SJCRH30 (cell line): ENCODE results near the gene TANC1. TPM values are rescaled to one million over a fixed set of nuclear protein-coding genes. Genes with fewer than 3 reads are reported as not detected.

ENCODE experiments used
- DNase-seq, 2 experiments: peaks; one replicate each; pipeline ENCODE4 v3.0.0-alpha.2; 2015 to 2020
- H3K27ac ChIP-seq: fragments of 250-450 bp; sonication (Bioruptor Pico); 2 replicates; pipeline ENCODE4 v1.5.1; 2020; ENCODE audit warnings: mild to moderate bottlenecking, moderate library complexity
- H3K27me3 ChIP-seq: fragments of 250-450 bp; sonication (Bioruptor Pico); 2 replicates; pipeline ENCODE4 v1.5.1; 2020; ENCODE audit warnings: mild to moderate bottlenecking, moderate library complexity
- H3K36me3 ChIP-seq: fragments of 250-450 bp; sonication (Bioruptor Pico); 2 replicates; pipeline ENCODE4 v1.5.1; 2020; ENCODE audit warnings: mild to moderate bottlenecking, moderate library complexity
- H3K4me1 ChIP-seq: fragments of 250-450 bp; sonication (Bioruptor Pico); 2 replicates; pipeline ENCODE4 v1.5.1; 2020; ENCODE audit warnings: mild to moderate bottlenecking, moderate library complexity
- H3K4me3 ChIP-seq: fragments of 250-450 bp; sonication (Bioruptor Pico); 2 replicates; pipeline ENCODE4 v1.5.1; 2020; ENCODE audit warnings: mild to moderate bottlenecking, moderate library complexity
- H3K9me3 ChIP-seq: fragments of 250-450 bp; sonication (Bioruptor Pico); replicated peaks from 2 replicates; pipeline ENCODE4 v1.5.1; 2020; ENCODE audit warnings: mild to moderate bottlenecking, moderate library complexity
- total RNA-seq: library from RNA; depleted of rRNA; stranded (reverse); fragments of >200 nt; shearing (Covaris generic); gene quantifications from 2 replicates; pipeline ENCODE4 v1.2.3, GENCODE V29; 2014

TANC1 gene
- total RNA-seq, 1 experiment from 2014 or later = 15.1 TPM

- Histone ChIP-seq H3K27ac (no peak overlapping the region), H3K36me3 (no peaks in the 10 kb centered on the region), H3K4me3 (no peak overlapping the region), H3K27me3 (no peaks in the 10 kb centered on the region), H3K9me3 (no peaks in the 10 kb centered on the region; the same call in 1 of the 2 replicates), H3K4me1 (peaks cover 32% of the 10 kb centered on the region)
- no peak for DNase-seq
Measured at GRCh38 chr2:159065313-159065712, 96.9 kb downstream of the TANC1 start.

DNA sequence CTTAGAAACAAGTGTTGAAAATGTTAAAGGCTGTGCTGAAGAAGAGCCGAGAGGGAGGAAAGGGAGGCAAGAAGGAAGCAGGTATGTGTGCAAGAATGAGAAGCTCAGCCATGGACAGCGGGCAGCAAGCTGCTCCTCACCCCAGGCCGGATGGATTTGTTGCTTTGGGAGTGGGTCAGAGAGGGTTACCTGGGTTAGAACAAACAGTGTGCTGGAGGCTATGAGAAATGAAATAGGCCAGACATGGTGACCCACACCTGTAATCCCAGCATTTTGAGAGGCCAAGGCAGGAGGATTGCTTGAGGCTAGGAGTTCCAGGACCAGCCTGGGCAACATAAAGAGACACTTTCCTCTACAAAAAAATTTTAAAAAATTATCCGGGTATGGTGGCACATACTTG lies 97.5 kb downstream of the TANC1 start:
- H3K4me3 ChIP-seq = no peak overlapping the region
- H3K36me3 ChIP-seq = no peaks in the 10 kb centered on the region
- no peaks in the 10 kb centered on the region; the same call in 1 of the 2 replicates for H3K9me3 ChIP-seq
- H3K27me3 ChIP-seq = no peaks in the 10 kb centered on the region
- no peak overlapping the region for H3K27ac ChIP-seq
- no peak for DNase-seq
- H3K4me1 ChIP-seq = peaks cover 32% of the 10 kb centered on the region

DNA sequence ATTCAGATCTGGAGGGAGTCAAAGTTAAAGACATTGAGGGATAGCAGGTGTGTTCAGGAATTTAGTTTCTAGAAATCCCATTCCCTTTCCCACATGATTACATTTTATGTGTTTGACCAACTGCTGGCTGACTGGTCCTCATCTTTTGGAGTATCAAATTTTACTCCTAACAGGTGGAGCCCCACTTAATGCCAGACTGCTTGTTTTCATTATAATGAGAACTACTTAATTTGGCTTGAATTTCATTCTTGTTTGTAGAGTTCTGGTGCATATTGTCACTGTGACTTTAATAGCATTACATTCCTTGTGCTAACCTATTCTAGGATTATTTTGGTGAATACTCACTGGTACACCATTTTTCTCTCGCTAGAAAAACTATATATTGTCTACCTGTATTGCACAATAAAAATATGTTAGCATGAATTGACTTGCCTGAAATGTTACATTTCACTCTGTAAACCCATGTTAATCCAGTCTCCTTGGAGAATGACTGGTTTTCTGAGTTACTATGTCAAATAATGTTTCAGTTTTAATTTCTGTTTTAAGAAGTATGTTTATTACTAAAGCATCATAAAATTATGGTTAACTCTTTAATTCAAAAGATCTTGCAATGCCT lies 98.2 kb downstream of the TANC1 start:
- Histone ChIP-seq H3K4me1 (peaks cover 32% of the 10 kb centered on the region), H3K36me3 (no peaks in the 10 kb centered on the region), H3K27ac (no peak overlapping the region), H3K9me3 (no peaks in the 10 kb centered on the region), H3K4me3 (no peak overlapping the region), H3K27me3 (no peaks in the 10 kb centered on the region)
- DNase-seq = peak; percentile 22 to 69

GRCh38 chr2:159067971-159068370 lies 99.5 kb downstream of the TANC1 start:
- Histone ChIP-seq H3K36me3 (no peaks in the 10 kb centered on the region), H3K27ac (no peak overlapping the region), H3K4me3 (no peak overlapping the region), H3K27me3 (no peaks in the 10 kb centered on the region), H3K9me3 (no peaks in the 10 kb centered on the region), H3K4me1 (peaks cover 32% of the 10 kb centered on the region)
- no peak for DNase-seq

DNA sequence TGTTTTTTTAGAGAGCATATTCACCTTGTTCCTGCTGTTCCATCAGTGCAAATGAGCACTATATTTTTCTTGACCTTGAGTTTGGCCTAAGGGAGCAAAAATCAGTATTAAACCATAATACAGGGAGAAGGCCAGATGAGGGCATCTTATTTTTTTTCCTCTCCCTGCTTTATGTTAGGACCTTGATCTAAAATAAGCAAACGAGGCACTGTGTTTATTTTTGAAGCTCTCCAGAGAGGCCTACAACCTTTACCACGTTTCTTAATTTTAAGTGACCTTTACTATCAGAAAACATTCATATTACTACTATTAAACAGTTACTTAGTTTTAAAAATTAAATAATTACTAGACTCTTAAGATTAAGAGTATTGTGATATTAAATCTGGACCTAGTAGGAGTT lies 100.8 kb downstream of the TANC1 start:
- H3K27me3 ChIP-seq = no peaks in the 10 kb centered on the region
- no peaks in the 10 kb centered on the region for H3K9me3 ChIP-seq
- DNase-seq = no peak
- no peak overlapping the region for H3K4me3 ChIP-seq
- peaks cover 27% of the 10 kb centered on the region for H3K4me1 ChIP-seq
- H3K27ac ChIP-seq = no peak overlapping the region
- no peaks in the 10 kb centered on the region for H3K36me3 ChIP-seq

DNA sequence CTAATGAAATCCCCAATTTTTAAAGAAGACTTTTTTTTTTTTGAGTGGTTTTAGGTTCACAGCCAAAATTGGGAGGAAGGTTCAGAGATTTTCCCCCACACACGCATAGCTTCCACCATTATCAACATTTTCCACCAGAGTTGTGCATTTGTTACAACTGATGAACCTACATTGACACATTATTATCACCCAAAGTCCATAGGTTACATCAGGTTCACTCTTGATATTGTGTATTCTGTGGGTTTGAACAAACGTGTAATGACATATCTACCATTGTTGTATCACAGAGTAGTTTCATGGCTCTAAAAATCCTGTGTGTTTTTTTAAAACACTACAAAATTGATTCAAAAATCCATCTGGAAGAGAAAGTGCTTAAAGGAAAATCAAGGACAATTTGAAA lies 101.8 kb downstream of the TANC1 start:
- no peak overlapping the region for H3K4me3 ChIP-seq
- no peak overlapping the region for H3K27ac ChIP-seq
- no peaks in the 10 kb centered on the region for H3K27me3 ChIP-seq
- peaks cover 17% of the 10 kb centered on the region for H3K4me1 ChIP-seq
- H3K9me3 ChIP-seq = no peaks in the 10 kb centered on the region
- no peaks in the 10 kb centered on the region for H3K36me3 ChIP-seq
- DNase-seq = no peak

GRCh38 chr2:159071190-159071915 lies 102.9 kb downstream of the TANC1 start:
- DNase-seq = no peak
- peaks cover 5% of the 10 kb centered on the region for H3K4me1 ChIP-seq
- no peak overlapping the region for H3K4me3 ChIP-seq
- no peaks in the 10 kb centered on the region for H3K9me3 ChIP-seq
- no peaks in the 10 kb centered on the region for H3K27me3 ChIP-seq
- H3K36me3 ChIP-seq = no peaks in the 10 kb centered on the region
- no peak overlapping the region for H3K27ac ChIP-seq

- H3K4me1 ChIP-seq = no peaks in the 10 kb centered on the region
- H3K27me3 ChIP-seq = no peaks in the 10 kb centered on the region
- H3K9me3 ChIP-seq = no peaks in the 10 kb centered on the region
- 0 out of 2 replicates have a peak, but pooled peaks cover 2% of the 10 kb centered on the region for H3K36me3 ChIP-seq
- H3K27ac ChIP-seq = no peak overlapping the region
- no peak overlapping the region for H3K4me3 ChIP-seq
- no peak for DNase-seq
Measured at GRCh38 chr2:159072795-159073194, 104.4 kb downstream of the TANC1 start.

- no peaks in the 10 kb centered on the region for H3K27me3 ChIP-seq
- H3K27ac ChIP-seq = no peak overlapping the region
- H3K4me3 ChIP-seq = no peak overlapping the region
- no peak for DNase-seq
- H3K9me3 ChIP-seq = no peaks in the 10 kb centered on the region; the same call in 1 of the 2 replicates
- no peaks in the 10 kb centered on the region for H3K4me1 ChIP-seq
- 0 out of 2 replicates have a peak, but pooled peaks cover 2% of the 10 kb centered on the region for H3K36me3 ChIP-seq
Measured at GRCh38 chr2:159073256-159073655, 104.8 kb downstream of the TANC1 start.

- H3K4me1 ChIP-seq = no peaks in the 10 kb centered on the region
- no peaks in the 10 kb centered on the region for H3K27me3 ChIP-seq
- no peak overlapping the region for H3K27ac ChIP-seq
- 0 out of 2 replicates have a peak, but pooled peaks cover 2% of the 10 kb centered on the region for H3K36me3 ChIP-seq
- no peak for DNase-seq
- no peak overlapping the region for H3K4me3 ChIP-seq
- H3K9me3 ChIP-seq = no peaks in the 10 kb centered on the region; the same call in none of the 2 replicates
Measured at GRCh38 chr2:159074605-159075004, 106.2 kb downstream of the TANC1 start.

GRCh38 chr2:159075727-159076126 lies 107.3 kb downstream of the TANC1 start:
- H3K9me3 ChIP-seq = no peaks in the 10 kb centered on the region; the same call in none of the 2 replicates
- no peaks in the 10 kb centered on the region for H3K4me1 ChIP-seq
- H3K4me3 ChIP-seq = no peak overlapping the region
- 0 out of 2 replicates have a peak, but pooled peaks cover 2% of the 10 kb centered on the region for H3K36me3 ChIP-seq
- DNase-seq = no peak
- no peak overlapping the region for H3K27ac ChIP-seq
- H3K27me3 ChIP-seq = no peaks in the 10 kb centered on the region

DNA sequence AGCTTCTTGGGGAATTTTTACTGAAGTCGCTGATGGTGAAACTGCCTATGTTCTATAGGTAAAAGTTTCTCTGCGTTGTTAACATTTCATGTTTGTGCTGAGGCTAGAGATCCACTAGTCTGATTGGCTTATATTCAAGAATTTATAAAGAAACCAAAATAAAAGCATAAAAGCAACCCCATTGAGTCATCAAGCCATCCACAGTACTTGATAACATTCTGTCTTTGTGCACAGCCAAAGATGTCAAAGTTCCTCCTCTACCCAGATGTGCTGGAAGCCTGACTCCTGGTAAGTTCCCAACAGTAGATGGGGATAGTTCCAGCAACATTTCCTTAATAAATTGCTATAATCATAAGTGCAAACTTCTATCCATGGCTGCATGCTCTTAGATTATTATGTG lies 107.8 kb downstream of the TANC1 start:
- no peaks in the 10 kb centered on the region for H3K4me1 ChIP-seq
- no peaks in the 10 kb centered on the region; the same call in none of the 2 replicates for H3K9me3 ChIP-seq
- H3K27me3 ChIP-seq = no peaks in the 10 kb centered on the region
- 0 out of 2 replicates have a peak, but pooled peaks cover 2% of the 10 kb centered on the region for H3K36me3 ChIP-seq
- no peak overlapping the region for H3K4me3 ChIP-seq
- no peak overlapping the region for H3K27ac ChIP-seq
- no peak for DNase-seq

GRCh38 chr2:159077869-159078268 lies 109.4 kb downstream of the TANC1 start:
- DNase-seq = no peak
- Histone ChIP-seq H3K4me3 (no peak overlapping the region), H3K27ac (no peak overlapping the region), H3K9me3 (no peaks in the 10 kb centered on the region; the same call in none of the 2 replicates), H3K36me3 (0 out of 2 replicates have a peak, but pooled peaks cover 2% of the 10 kb centered on the region), H3K27me3 (no peaks in the 10 kb centered on the region), H3K4me1 (no peaks in the 10 kb centered on the region)

DNA sequence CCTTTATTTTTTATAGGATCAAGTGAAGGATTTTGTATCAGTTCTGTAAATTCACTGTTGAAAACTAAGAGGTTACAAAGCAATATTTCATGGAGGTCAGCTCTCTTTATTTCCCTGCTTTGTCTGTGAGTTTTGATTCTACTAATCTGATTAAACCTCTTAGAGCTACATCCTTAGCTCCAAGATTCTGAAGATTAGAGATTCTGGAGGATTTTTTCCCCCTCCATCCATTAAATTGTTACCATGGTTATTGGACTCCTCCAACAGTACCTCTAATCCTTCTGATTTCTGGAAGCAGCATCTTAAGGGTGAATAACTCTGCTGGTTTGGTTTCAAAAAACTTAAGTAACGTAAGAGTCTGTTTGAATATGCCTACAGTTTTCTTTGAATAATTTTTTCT lies 110.0 kb downstream of the TANC1 start:
- DNase-seq = no peak
- Histone ChIP-seq H3K27me3 (no peaks in the 10 kb centered on the region), H3K27ac (no peak overlapping the region), H3K4me3 (no peak overlapping the region), H3K36me3 (0 out of 2 replicates have a peak, but pooled peaks cover 2% of the 10 kb centered on the region), H3K4me1 (no peaks in the 10 kb centered on the region), H3K9me3 (no peaks in the 10 kb centered on the region; the same call in none of the 2 replicates)

- Histone ChIP-seq H3K4me3 (no peak overlapping the region), H3K4me1 (no peaks in the 10 kb centered on the region), H3K9me3 (no peaks in the 10 kb centered on the region; the same call in none of the 2 replicates), H3K27ac (no peak overlapping the region), H3K36me3 (0 out of 2 replicates have a peak, but pooled peaks cover 2% of the 10 kb centered on the region), H3K27me3 (no peaks in the 10 kb centered on the region)
- DNase-seq = no peak
Measured at GRCh38 chr2:159080641-159081040, 112.2 kb downstream of the TANC1 start.
